Endothelial cell of umbilical vein (primary cell): Measurements from ENCODE around the gene C17orf107. TPM values are rescaled to one million over a fixed set of nuclear protein-coding genes. Genes with fewer than 3 reads are reported as not detected.

ENCODE experiments used
- BruUV-seq: library from RNA; stranded (reverse); fragments of 400-500 nt; replicated peaks from 2 replicates; lab custom pipeline; 2021; lab: Mats Ljungman, UMichigan
- CTCF ChIA-PET: fragments of 300-600, 350-600 bp; sonication (Branson Sonifier 250); formaldehyde crosslinking; loops from one replicate; lab custom pipeline; 2021; ENCODE audit warnings: antibody characterized with exemption, inconsistent platforms; lab: Charles Lee
- POLR2A ChIA-PET: fragments of 300-600, 350-600 bp; sonication (Branson Sonifier 250); formaldehyde crosslinking; loops from one replicate; lab custom pipeline; 2021; ENCODE audit warnings: antibody characterized with exemption, inconsistent platforms; lab: Charles Lee
- DNase-seq: peaks from one replicate; pipeline ENCODE4 v3.0.0-alpha.2; 2011; ENCODE audit warnings: low read depth, low spot score
- FAIRE-seq: peaks from 2 replicates; lab custom pipeline; 2011; peaks lifted over from hg19 to GRCh38; lab: Jason Lieb, UNC
- H2AFZ ChIP-seq: 2 replicates; pipeline ENCODE4 v1.6.0; 2012; ENCODE audit warnings: low read depth, low read length, control low read depth, inconsistent platforms
- H3K27ac ChIP-seq: 2 replicates; pipeline ENCODE4 v1.5.1; 2011; ENCODE audit warnings: low read depth, mild to moderate bottlenecking, control low read depth, low read length, moderate library complexity; ENCODE audit not compliant: insufficient read depth
- H3K27me3 ChIP-seq, 2 experiments: 2 replicates each; pipeline versions ENCODE4 v1.6.0 to v1.6.1; 2011; ENCODE audit warnings: low read length in 2 of 2, mixed read lengths in 1 of 2; ENCODE audit not compliant: control insufficient read depth in 2 of 2, insufficient read depth in 2 of 2
- H3K36me3 ChIP-seq, 2 experiments: 2 replicates in 1 of 2; 3 replicates in 1 of 2; pipeline ENCODE4 v1.5.1; 2011; ENCODE audit warnings: low read length in 2 of 2, mild to moderate bottlenecking in 1 of 2, moderate library complexity in 1 of 2; ENCODE audit not compliant: control insufficient read depth in 2 of 2, insufficient read depth in 2 of 2; ENCODE audit errors: extremely low read depth in 1 of 2
- H3K4me1 ChIP-seq: 3 replicates; pipeline ENCODE4 v1.5.1; 2011; ENCODE audit warnings: mild to moderate bottlenecking, low read length; ENCODE audit not compliant: control insufficient read depth, insufficient read depth; ENCODE audit errors: extremely low read depth
- H3K4me2 ChIP-seq: 2 replicates; pipeline ENCODE4 v1.6.1; 2011; ENCODE audit warnings: low read length, control low read depth, mixed read lengths; ENCODE audit not compliant: insufficient read depth
- H3K4me3 ChIP-seq, 3 experiments: fragments of 200-600 bp in 1 of 3; sonication (generic), shearing (Covaris generic) in 1 of 3; replicated peaks in 1 of 3; 2 replicates each; pipeline ENCODE4 v1.5.1; 2011 to 2016; ENCODE audit warnings: control low read depth in 3 of 3, low read length in 3 of 3, mild to moderate bottlenecking in 2 of 3, inconsistent platforms in 1 of 3, low read depth in 1 of 3, moderate library complexity in 1 of 3; ENCODE audit not compliant: insufficient read depth in 1 of 3
- H3K79me2 ChIP-seq: 2 replicates; pipeline ENCODE4 v1.6.0; 2012; ENCODE audit warnings: low read length, inconsistent platforms; ENCODE audit not compliant: control insufficient read depth, insufficient read depth
- H3K9ac ChIP-seq: replicated peaks from 2 replicates; pipeline ENCODE3; 2011; ENCODE audit warnings: low read length, control low read depth; ENCODE audit not compliant: insufficient read depth; ENCODE audit errors: extremely low read depth
- H3K9me1 ChIP-seq: replicated peaks from 3 replicates; pipeline ENCODE4 v1.6.0; 2011; ENCODE audit warnings: mild to moderate bottlenecking, low read length; ENCODE audit not compliant: control insufficient read depth, insufficient read depth; ENCODE audit errors: extremely low read depth
- H3K9me3 ChIP-seq: replicated peaks from 2 replicates; pipeline ENCODE4 v1.5.1; 2012; ENCODE audit warnings: low read length, inconsistent platforms; ENCODE audit not compliant: control insufficient read depth, insufficient read depth
- H4K20me1 ChIP-seq: replicated peaks from 2 replicates; pipeline ENCODE3; 2011; ENCODE audit warnings: mild to moderate bottlenecking, low read length; ENCODE audit not compliant: control insufficient read depth, insufficient read depth; ENCODE audit errors: extremely low read depth
- CTCF ChIP-seq, 2 donors: IDR thresholded peaks; 1 replicate in 1 of 2; 2 replicates in 1 of 2; pipeline ENCODE4 v1.5.1; 2011; ENCODE audit warnings: low read length in 2 of 2, mild to moderate bottlenecking in 2 of 2, moderate library complexity in 2 of 2, control low read depth in 1 of 2, inconsistent platforms in 1 of 2, low read depth in 1 of 2; ENCODE audit not compliant: insufficient read depth in 1 of 2; ENCODE audit errors: extremely low read depth in 1 of 2
- EZH2 ChIP-seq: IDR thresholded peaks from 2 replicates; pipeline ENCODE4 v1.6.1; 2012; ENCODE audit warnings: borderline replicate concordance, low read depth, mild to moderate bottlenecking, moderate library complexity, low read length, inconsistent platforms; ENCODE audit not compliant: severe bottlenecking
- FOS ChIP-seq: IDR thresholded peaks from 2 replicates; pipeline ENCODE4 v1.6.1; 2011; ENCODE audit warnings: mild to moderate bottlenecking, low read length, moderate library complexity, borderline replicate concordance; ENCODE audit not compliant: insufficient read depth
- GATA2 ChIP-seq: IDR thresholded peaks from 2 replicates; pipeline ENCODE4 v1.7.0; 2011; ENCODE audit warnings: low read depth, mild to moderate bottlenecking, moderate library complexity, mixed read lengths, low read length; ENCODE audit not compliant: insufficient read length, insufficient read depth
- JUN ChIP-seq: IDR thresholded peaks from 2 replicates; pipeline ENCODE4 v1.6.1; 2011; ENCODE audit warnings: borderline replicate concordance, low read depth; ENCODE audit not compliant: insufficient read length, insufficient read depth
- MYC ChIP-seq: IDR thresholded peaks from one replicate; pipeline ENCODE4 v1.6.1; 2011; ENCODE audit warnings: mild to moderate bottlenecking, low read depth, low read length
- POLR2A ChIP-seq: IDR thresholded peaks from 2 replicates; pipeline ENCODE4 v1.6.1; 2012; ENCODE audit warnings: low read depth, mild to moderate bottlenecking, control low read depth, low read length
- POLR2AphosphoS5 ChIP-seq: IDR thresholded peaks from 2 replicates; pipeline ENCODE4 v1.6.1; 2012; ENCODE audit warnings: low read depth, mild to moderate bottlenecking, control low read depth, low read length, moderate library complexity; ENCODE audit not compliant: insufficient read depth
- dilution Hi-C: fragments of 300-500 bp; cut with MboI; formaldehyde crosslinking; loops from one replicate; pipeline ENCODE4 v1.15.0; 2019; ENCODE audit warnings: low sequenced_read_pairs; ENCODE audit not compliant: extremely low pct_ligation_motif_present
- intact Hi-C: fragments of 100-400 bp; cut with micrococcal nuclease; formaldehyde crosslinking; loops from one replicate; pipeline ENCODE4 v1.10.0; 2022
- polyA plus RNA-seq, 4 experiments: library from polyadenylated mRNA; depleted of rRNA in 3 of 4; stranded (reverse) in 3 of 4; unstranded in 1 of 4; fragments of >200 nt; gene quantifications; 2 replicates each; pipeline versions ENCODE4 v1.2.1 to v1.2.3, GENCODE V29; 2011 to 2012; ENCODE audit warnings: missing spikeins in 1 of 4
- total RNA-seq: library from RNA; stranded (reverse); gene quantifications from 2 replicates; pipeline ENCODE4 v1.2.3, GENCODE V29; 2021
- TF ChIP-seq, protein P1 (sequence below): IDR thresholded peaks from 2 replicates; pipeline ENCODE4 v1.6.1; 2011; ENCODE audit not compliant: insufficient read depth, insufficient read length

Gene C17orf107
- total and polyA plus RNA-seq, 2 donors (not counting 3 experiments of a cell fraction or from before 2014, with no cell fraction given): 0.68 to 1.0 TPM

DNA sequence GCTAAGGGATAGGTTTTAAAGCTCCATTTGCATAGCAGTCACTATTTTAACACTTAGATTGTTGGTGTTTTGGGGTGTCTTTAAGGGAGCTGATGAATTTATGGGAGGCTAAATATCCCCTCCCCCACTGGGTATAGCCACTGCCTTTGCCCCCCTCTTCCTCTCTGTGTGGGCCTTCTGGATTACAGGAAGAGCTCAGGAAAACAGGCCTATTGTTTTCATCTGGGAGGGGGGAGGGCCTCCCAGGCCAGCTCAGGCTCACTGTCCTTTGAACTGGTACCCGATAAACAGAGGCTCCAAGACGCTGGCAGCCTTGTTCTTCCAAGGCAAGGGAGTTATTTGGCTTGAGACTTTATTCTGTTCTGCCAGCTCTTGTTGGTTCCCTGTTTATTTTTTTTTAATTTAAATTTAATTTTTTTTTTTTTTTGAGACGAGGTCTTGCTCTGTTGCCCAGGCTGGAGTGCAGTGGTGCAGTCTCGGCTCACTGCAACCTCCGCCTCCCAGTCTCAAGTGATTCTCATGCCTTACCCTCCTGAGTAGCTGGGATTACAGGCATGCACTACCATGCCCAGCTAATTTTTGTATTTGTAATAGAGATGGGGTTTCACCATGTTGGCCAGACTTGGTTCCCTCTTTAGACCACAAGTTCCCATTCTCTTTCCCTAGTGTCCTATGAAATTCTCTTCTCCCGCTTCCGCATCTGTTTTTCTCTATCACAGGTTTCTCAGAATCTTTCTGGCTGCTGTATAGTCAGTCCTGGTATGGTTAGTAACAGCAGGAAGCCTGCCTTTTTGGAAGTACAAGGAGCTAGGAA is 41.1 kb upstream of the C17orf107 start:
- H3K4me3 ChIP-seq: peak overlapping the region in 1 of 3 experiments; percentile 48
- no peaks in the 10 kb centered on the region for H3K9me3 ChIP-seq
- intact Hi-C loops (loop anchor here (1.0 to 2.0 kb wide), 2 partner anchors 24 to 61 kb away; partner anchors contain the start of gene PSMB6), dilution Hi-C loops (no loop called here)
- peaks cover 33% of the 10 kb centered on the region for H3K79me2 ChIP-seq
- no peaks in the 10 kb centered on the region for H4K20me1 ChIP-seq
- ChIA-PET CTCF (interaction anchor here (0.7 to 2.4 kb wide), 15 partner anchors 9 to 291 kb away, joined by 3 to 14 read pairs (median 6); partner anchors contain the start of genes ARRB2, GLTPD2, MINK1 and PLD2), POLR2A (interaction anchor here (0.6 to 1.6 kb wide), 7 partner anchors 10 to 257 kb away, joined by 3 to 7 read pairs (median 3); partner anchors contain the start of genes PLD2 and PSMB6)
- H3K27ac ChIP-seq: peak overlapping the region; percentile 79
- H3K27me3 ChIP-seq: no peaks in the 10 kb centered on the region
- peaks cover 0 to 2% of the 10 kb centered on the region in 2 experiments for H3K36me3 ChIP-seq
- DNase-seq (peak; percentile 90), FAIRE-seq (peak; percentile 99)
- peak overlapping the region; percentile 57 for H3K9ac ChIP-seq
- H2AFZ ChIP-seq: peak overlapping the region; percentile 34
- TSS peak; percentile 36 for BruUV-seq
- H3K4me1 ChIP-seq: peaks cover 44% of the 10 kb centered on the region
- H3K4me2 ChIP-seq: peak overlapping the region; percentile 83
- H3K9me1 ChIP-seq: no peaks in the 10 kb centered on the region
- TF ChIP-seq POLR2AphosphoS5 (peak; percentile 65), JUN (no peak)

DNA sequence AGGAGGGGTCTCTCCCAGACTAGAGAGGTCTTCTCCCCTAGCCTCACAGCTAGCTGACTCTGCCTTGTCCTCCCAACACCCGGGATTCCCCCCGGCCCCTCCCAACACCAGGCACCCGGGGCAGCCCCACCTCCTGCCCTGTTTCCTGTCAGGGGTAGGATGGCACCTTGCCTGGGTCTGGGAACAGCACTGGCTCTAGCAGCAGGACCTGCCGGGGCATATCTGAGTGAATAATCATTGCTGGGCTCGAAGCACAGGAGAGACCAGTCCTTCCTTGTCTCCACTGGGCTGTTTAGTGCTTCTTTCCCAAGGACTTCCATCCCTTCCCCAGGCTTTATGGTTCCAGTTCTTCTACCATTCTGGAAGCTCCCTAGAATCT is 40.5 kb upstream of the C17orf107 start:
- Histone ChIP-seq H3K9me1 (no peaks in the 10 kb centered on the region), H4K20me1 (no peaks in the 10 kb centered on the region), H3K4me2 (peak overlapping the region; percentile 83), H3K4me3 (peak overlapping the region in 1 of 3 experiments; percentile 48), H3K79me2 (peaks cover 34% of the 10 kb centered on the region), H3K36me3 (peaks cover 0 to 2% of the 10 kb centered on the region in 2 experiments), H3K27ac (peak overlapping the region; percentile 79), H2AFZ (peak overlapping the region; percentile 7), H3K4me1 (peaks cover 47% of the 10 kb centered on the region), H3K9ac (peak overlapping the region; percentile 28), H3K9me3 (no peaks in the 10 kb centered on the region), H3K27me3 (no peaks in the 10 kb centered on the region)
- ChIA-PET POLR2A (interaction anchor here (0.6 to 1.6 kb wide), 3 partner anchors 63 to 256 kb away, joined by 5 to 7 read pairs (median 5); partner anchors contain the start of gene PSMB6), CTCF (interaction anchor here (1.1 to 2.4 kb wide), 9 partner anchors 9 to 292 kb away, joined by 4 to 14 read pairs (median 7); partner anchors contain the start of genes ARRB2, GLTPD2, MINK1 and PLD2)
- intact Hi-C loops: loop anchor here (1.0 to 2.0 kb wide), 2 partner anchors 25 to 62 kb away; partner anchors contain the start of gene PSMB6
- TF ChIP-seq FOS (no peak), GATA2 (no peak), EZH2 (no peak), POLR2A (peak; percentile 40), MYC (no peak), CTCF (IDR thresholded peaks at IDR 0.05; ENCODE audit: extremely low read depth in 1 of 2, insufficient read depth in 1 of 2, low read depth in 1 of 2, low read length in 2 of 2) (no peak), POLR2AphosphoS5 (peak; percentile 53), JUN (no peak)
- TF ChIP-seq, protein P1, sequence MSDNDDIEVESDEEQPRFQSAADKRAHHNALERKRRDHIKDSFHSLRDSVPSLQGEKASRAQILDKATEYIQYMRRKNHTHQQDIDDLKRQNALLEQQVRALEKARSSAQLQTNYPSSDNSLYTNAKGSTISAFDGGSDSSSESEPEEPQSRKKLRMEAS: no peak
- FAIRE-seq (no peak), DNase-seq (peak; percentile 69)
- dilution Hi-C loops: no loop called here
- no TSS peak for BruUV-seq
